LoVo (cell line): ENCODE measurements around the gene CALN1.

Source experiments
- DNase-seq: peaks from one replicate; pipeline ENCODE4 v3.0.0-alpha.2; 2016; ENCODE audit warnings: low spot score

The CALN1 gene

GRCh38 chr7:72182036-72182435 lies 230.1 kb downstream of the CALN1 start:
- DNase-seq: no peak

DNA sequence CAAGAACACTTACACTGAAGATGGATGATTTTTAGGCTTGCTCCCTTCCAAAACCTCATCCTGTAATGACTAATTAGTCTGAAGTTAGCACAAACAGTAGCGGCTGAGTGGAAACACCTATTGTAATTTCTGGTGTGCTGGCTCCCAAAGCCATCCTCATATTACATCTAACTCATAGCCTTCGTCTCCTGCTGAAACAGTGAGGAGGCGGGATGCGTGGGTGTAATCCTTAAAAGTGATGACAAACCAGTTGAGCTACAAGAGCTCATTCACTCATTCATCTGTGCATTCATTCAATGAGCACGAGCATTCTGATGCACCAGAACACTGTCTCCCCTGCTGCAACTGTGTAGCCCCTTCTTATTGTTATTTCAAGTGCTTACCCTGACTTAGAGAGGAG lies 235.3 kb downstream of the CALN1 start:
- DNase-seq: no peak

GRCh38 chr7:72170475-72170874 lies 241.7 kb downstream of the CALN1 start:
- no peak for DNase-seq

GRCh38 chr7:72163271-72163670 lies 248.9 kb downstream of the CALN1 start:
- no peak for DNase-seq

DNA sequence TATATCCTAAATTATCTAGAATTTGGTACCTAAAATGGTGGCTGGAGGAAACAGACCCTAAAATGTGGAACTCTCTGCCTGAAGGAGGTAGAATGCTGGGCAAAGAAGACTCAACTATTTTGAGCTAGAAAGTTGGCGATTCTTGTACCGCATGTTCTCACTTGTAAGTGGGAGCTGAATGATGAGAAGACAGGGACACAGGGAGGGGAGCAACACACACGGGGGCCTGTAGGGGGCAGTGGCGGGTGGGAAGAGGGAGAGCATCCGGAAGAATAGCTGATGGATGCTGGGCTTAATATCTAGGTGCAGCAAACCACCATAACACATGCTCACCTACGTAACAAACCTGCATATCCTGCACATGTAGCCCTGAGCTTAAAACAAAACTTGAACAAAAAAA lies 250.6 kb downstream of the CALN1 start:
- no peak for DNase-seq

DNA sequence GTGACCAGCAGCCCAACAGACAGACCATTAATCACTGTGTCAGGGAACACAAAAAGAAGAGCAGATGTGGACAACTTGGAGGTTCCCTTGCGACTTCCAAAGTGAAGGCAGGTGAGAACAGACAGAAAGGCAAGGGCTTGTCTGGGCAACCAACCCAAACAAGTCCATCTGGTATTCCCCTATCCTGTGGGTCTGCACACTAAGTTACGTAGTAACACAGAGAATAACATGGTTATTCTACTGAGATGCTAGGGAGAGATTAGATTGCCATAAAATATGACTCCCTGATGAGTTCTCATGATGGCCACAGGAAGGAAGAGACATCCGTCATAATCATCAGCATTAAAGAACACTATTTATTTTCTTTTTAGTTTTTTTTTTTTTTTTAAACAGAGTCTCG lies 252.2 kb downstream of the CALN1 start:
- DNase-seq: no peak

GRCh38 chr7:72156671-72157070 lies 255.5 kb downstream of the CALN1 start:
- DNase-seq: no peak

- no peak for DNase-seq
Measured at GRCh38 chr7:72153132-72153512, 259.0 kb downstream of the CALN1 start.

DNA sequence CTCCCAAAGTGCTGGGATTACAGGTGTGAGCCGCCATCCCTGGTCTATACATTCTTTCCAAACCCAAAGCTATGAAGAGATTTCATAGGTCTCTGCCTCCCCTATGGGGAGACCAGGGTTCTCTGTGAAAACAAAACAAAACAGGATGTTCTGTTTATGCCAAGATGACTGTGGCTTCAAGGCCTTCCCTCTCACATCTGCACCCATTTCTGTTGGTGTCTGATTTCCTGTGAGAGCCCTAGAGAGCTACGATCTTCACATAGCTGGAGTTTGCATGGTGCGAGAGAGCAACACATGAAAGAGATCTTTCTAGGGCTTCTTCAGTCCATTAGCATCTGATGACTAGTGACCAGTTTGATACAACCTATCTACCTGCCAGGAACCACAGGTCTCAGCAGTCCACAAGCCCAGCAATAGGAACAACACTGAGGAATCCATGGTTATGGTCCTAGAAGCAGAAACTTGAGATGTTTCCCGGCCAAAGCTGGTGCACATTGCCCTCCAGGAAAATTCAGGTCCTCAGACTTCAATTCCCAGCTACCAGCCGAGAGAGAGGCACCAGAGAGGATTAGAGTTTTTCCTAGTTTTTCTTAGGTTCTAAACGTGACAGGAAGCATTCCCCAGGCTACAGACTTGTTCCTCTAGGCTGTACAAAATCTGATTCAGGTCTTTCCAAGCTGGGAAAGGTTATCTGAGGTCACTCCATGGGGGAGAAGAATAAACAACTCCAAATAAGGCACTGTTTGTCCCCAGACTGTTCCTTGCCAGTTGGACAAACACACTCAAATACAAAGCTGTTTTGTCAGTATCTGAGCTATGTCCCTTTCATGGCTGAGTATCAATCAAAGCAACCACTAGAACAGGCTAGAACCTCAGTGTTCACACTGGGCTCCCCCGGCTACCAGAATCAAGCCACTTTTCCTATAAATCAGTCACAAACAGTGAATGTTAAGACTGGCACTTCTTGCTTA lies 259.7 kb downstream of the CALN1 start:
- no peak for DNase-seq

DNA sequence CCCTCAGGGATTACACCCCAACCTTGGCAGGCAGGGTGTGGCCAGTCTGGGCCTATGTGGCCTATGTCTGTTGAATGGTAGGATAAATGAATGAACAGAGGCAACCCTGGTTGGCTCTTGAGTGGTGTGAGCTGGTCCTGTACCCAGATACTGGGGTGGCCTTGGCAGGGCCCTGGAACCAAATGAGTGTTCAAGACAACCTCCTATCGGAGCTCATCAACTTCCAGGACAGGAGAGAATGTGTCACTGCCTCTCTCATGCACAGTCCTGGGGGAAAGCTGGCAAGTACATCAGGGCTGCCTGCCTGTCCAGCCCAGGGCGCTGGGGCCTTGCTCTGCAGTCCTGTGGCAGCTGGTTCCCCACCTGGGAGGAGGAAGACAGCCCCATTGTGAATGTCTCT lies 271.6 kb downstream of the CALN1 start:
- DNase-seq: no peak

- DNase-seq: no peak
Measured at GRCh38 chr7:72127136-72127535, 285.0 kb downstream of the CALN1 start.

DNA sequence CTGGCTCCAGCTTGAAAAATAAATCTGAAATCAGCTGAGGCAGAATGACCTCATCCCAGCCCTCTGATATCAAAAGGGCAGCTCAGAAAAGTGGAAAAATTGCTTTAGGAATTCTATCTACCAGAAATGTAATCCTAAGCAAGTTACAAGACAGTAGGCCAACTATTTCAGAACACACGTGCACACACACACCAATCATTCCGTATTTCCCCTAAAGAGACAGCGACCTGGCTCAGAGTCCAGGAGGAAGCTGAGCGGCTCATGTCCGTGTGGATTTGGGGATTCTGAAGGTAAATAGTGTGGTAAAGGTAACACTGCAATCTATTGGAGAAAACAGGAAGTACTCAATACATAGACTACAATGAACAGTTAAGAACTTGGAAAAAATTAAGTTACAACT lies 288.2 kb downstream of the CALN1 start:
- DNase-seq: no peak

DNA sequence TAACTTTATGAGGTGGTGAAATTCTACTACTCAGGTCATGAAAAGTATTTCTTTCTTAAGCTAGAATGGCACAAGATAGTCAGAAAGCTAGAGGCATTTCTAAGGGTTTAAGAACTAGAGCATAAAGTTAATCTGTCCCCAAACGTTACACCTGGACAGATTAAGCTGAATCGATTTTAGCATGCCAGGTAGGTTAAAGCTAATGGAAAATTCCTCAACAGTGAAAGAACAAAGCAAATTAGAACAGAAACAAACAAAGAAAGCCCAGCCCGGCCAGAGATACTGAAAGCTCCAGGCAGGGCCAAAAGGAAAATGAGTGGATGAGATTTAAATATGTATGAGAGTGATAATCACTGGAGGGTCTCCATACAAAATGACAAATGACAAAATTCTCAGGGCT lies 293.8 kb downstream of the CALN1 start:
- DNase-seq: no peak

GRCh38 chr7:72114129-72114528 lies 298.0 kb downstream of the CALN1 start:
- no peak for DNase-seq

- DNase-seq: no peak
Measured at GRCh38 chr7:72112992-72113391, 299.1 kb downstream of the CALN1 start.

DNA sequence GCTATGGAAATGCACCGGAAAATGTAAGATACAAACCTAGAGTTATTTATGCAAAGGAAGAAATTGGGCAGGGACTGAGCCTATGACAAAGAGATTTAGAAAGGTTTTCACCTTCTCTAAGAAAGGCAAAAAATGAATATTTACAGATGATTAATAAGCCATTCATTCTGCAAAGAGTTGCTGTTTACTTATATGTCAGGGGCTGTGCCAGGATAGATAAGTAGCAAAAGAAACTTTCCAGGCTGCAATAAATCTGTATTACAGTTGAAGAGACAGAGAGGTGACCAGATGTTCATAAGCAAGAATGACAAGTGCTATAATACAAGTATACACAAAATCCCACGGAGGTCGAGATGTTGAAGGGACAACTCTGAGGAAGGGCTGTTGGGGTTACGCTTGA lies 299.6 kb downstream of the CALN1 start:
- DNase-seq: no peak

- DNase-seq: no peak
Measured at GRCh38 chr7:72111086-72111485, 301.1 kb downstream of the CALN1 start.

DNA sequence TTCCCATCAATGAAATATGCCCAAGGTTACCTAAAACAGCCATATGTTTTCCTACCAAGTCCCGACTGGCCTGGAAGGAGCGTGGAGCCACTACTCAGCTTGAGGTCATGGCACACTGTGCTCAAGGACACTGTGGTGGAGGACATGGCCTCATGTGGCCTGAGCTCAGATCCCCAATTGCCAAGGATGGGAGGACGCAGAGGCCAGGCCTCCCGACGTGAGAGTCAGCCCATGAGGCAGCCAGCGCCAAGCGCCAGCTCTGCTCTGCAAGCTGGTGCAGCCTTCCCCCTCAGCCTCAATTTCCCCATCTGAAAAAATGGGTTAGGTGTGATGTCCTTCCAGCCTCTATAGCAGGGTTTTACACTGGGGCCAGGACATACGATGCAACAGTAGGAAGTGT lies 302.6 kb downstream of the CALN1 start:
- DNase-seq: no peak

DNA sequence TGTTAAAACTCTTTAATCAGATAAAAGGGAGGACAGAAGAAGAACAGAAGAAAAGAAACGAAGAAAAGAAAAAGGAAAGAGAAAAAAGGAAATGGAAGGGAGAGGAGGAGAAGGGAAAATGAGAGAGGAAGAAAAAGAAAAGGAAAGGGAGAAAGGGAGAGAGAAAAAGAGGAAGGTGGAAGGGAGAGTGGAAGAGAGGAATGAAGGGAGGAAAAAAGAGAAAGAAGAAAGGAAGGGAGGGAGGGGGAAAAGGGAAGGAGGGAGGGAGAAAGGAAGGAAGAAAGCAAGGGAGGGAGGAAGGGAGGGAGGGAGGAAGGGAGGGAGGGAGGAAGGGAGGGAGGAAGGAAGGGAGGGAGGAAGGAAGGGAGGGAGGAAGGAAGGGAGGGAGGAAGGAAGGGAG lies 305.7 kb downstream of the CALN1 start:
- no peak for DNase-seq

GRCh38 chr7:72101444-72101843 lies 310.7 kb downstream of the CALN1 start:
- DNase-seq: no peak

GRCh38 chr7:72099784-72100183 lies 312.4 kb downstream of the CALN1 start:
- DNase-seq: no peak

DNA sequence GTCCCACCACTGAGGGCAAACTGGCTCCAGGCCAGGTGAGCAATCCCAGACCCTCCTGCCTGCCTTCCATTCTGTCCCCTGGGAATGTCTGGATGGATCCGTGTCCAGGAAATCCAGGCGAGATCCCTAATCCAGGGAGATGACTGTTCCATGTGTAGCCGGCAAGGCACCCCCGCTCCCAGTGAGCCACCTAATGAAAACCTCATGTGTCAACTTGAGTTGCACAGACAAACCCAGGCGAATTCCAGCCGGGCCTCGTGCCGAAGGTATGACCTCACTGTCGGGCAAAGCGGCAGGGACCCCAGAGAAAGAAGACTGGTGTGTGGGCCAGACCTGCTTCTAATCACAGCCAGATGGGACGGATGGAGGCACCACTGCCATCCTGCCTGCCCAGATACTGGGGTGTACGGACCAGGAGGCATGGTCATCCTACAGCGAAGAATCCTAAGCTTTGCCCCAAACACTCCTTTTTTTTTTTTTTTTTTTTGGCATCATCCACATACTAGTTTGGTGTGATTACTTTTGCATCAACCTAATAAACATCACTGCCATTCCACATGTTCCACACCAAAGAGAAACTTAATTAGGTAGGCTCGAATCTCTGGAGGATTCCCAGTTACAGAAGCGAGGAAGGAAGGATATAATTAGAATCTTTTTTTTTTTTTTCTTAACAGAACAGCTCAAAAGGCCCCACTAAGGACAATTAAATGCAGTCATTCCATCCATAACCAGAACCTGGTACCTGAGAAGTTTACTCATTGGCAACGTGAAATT lies 313.1 kb downstream of the CALN1 start:
- DNase-seq: no peak

- no peak for DNase-seq
Measured at GRCh38 chr7:72097226-72097625, 314.9 kb downstream of the CALN1 start.
